Uterus (tissue), 2 donors: ENCODE results near the gene ATF7IP2.

Experiments used
- CTCF ChIP-seq, 4 experiments: fragments of 200-600 bp in 2 of 4; fragments of 450-650 bp in 2 of 4; sonication (generic) in 2 of 4; IDR thresholded peaks; one replicate each; pipeline ENCODE4 v1.5.1; 2016 to 2019; ENCODE audit warnings: antibody characterized with exemption in 4 of 4, mild to moderate bottlenecking in 2 of 4, moderate library complexity in 1 of 4
- POLR2A ChIP-seq, 2 donors: fragments of 450-650 bp; IDR thresholded peaks; one replicate each; pipeline ENCODE4 v1.6.1; 2016; ENCODE audit warnings: antibody characterized with exemption in 2 of 2, mild to moderate bottlenecking in 1 of 2, moderate library complexity in 1 of 2

GRCh38 chr16:10485698-10486382 is 100.0 kb downstream of the ATF7IP2 start:
- TF ChIP-seq CTCF (IDR thresholded peaks at IDR 0.05), result no peak
- no peak for TF ChIP-seq POLR2A (IDR thresholded peaks at IDR 0.05)
